Stomach (tissue), 9 donors: ENCODE measurements around the gene COL16A1. TPM values are rescaled to one million over a fixed set of nuclear protein-coding genes. Genes with fewer than 3 reads are reported as not detected.
A peak's percentile ranks its signal among the peaks of the same experiment; 100 is the strongest.

ENCODE experiments used
- DNase-seq, 2 donors: peaks; one replicate each; pipeline versions ENCODE4 v3.0.0 to v3.0.0-alpha.2; 2013 to 2019
- H3K27ac ChIP-seq, 5 donors: fragments of 200-600 bp in 4 of 5; sonication (generic) in 4 of 5; one replicate each; pipeline ENCODE4 v1.5.1; 2013 to 2019; ENCODE audit warnings: mild to moderate bottlenecking in 1 of 5, moderate library complexity in 1 of 5
- H3K27me3 ChIP-seq, 3 donors: fragments of 200-600 bp; sonication (generic); one replicate each; pipeline ENCODE4 v1.5.1; 2017 to 2019; ENCODE audit warnings: mixed run types in 1 of 3
- H3K36me3 ChIP-seq, 4 donors: fragments of 200-600 bp; sonication (generic); 1 replicate in 3 of 4; 2 replicates in 1 of 4; pipeline ENCODE4 v1.5.1; 2016 to 2019
- H3K4me1 ChIP-seq, 4 donors: fragments of 200-600 bp; sonication (generic); one replicate each; pipeline ENCODE4 v1.5.1; 2016 to 2019
- H3K4me3 ChIP-seq, 4 donors: fragments of 200-600 bp; sonication (generic) in 3 of 4; one replicate each; pipeline ENCODE4 v1.5.1; 2016 to 2019; ENCODE audit warnings: mild to moderate bottlenecking in 1 of 4
- H3K9me3 ChIP-seq, 4 donors: fragments of 200-600 bp; sonication (generic); one replicate each; pipeline ENCODE4 v1.5.1; 2016 to 2019
- CTCF ChIP-seq, 7 experiments: fragments of 450-650 bp in 4 of 7; fragments of 200-600 bp in 3 of 7; sonication (generic) in 3 of 7; IDR thresholded peaks; one replicate each; pipeline ENCODE4 v1.5.1; 2016 to 2019; ENCODE audit warnings: antibody characterized with exemption in 7 of 7, control low read depth in 2 of 7, mild to moderate bottlenecking in 1 of 7
- EP300 ChIP-seq: sonication (generic); formaldehyde crosslinking; IDR thresholded peaks from one replicate; pipeline ENCODE4 v1.6.1; 2017; ENCODE audit warnings: antibody characterized with exemption
- POLR2A ChIP-seq, 4 donors: fragments of 450-650 bp; IDR thresholded peaks; one replicate each; pipeline ENCODE4 v1.6.1; 2016; ENCODE audit warnings: antibody characterized with exemption in 4 of 4, control low read depth in 2 of 4, mild to moderate bottlenecking in 1 of 4, moderate library complexity in 1 of 4
- POLR2AphosphoS5 ChIP-seq, 3 donors: sonication (generic); formaldehyde crosslinking; IDR thresholded peaks; one replicate each; pipeline ENCODE4 v1.6.1; 2016; ENCODE audit warnings: antibody characterized with exemption in 3 of 3
- WGBS, 5 donors: extraction: QIAGEN DNeasy Blood & Tissue Kit in 3 of 5; methylation state at CpG; one replicate each; pipeline versions ENCODE4 v1.1.5 to v1.1.7; 2013 to 2018; 5-methylcytosine and 5-hydroxymethylcytosine counted together
- intact Hi-C: fragments of 100-400 bp; cut with DNase I; formaldehyde crosslinking; loops from one replicate; pipeline ENCODE4 v1.15.1; 2023; ENCODE audit warnings: low total_unique reads
- polyA plus RNA-seq, 3 donors: library from polyadenylated mRNA; stranded (reverse); fragments of 200-250 nt; gene quantifications; one replicate each; pipeline ENCODE4 v1.2.3, GENCODE V29; 2013
- total RNA-seq, 5 donors: library from RNA; depleted of rRNA; stranded (reverse); fragments of >200 nt; gene quantifications; one replicate each; pipeline versions ENCODE4 v1.1.0 to v1.2.3, GENCODE V29; 2014 to 2016
- donor health status: healthy with polysubstance abuse.
- donor health status: Bipolar disorder and iron deficiency.
- donor health status: healthy.

The COL16A1 gene
- total and polyA plus RNA-seq, 8 donors = 19.8 to 127 (median 74.1) TPM

DNA sequence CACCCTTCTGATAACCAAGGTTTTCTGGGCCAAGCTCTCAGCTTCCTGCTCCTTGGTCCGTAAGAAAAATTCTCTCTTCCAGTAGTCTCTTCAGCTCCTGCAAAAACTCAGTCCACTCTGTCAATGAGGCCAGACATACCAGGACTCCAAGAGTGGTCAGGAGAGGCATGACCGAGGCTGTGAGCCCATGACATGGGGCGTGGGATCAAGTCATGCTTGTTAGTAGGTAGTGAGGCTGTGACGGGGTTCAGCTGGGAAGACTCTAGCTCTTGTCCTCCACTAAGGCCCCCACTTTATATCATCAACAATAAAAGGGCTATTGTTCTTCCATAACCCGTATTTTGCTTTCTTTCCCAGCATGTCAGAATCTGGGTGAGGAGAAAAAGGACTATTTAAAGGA is 96.5 kb downstream of the COL16A1 start:
- 83 to 90% (median 86%) methylated on average over 5 of the region's 5 CpGs for WGBS, 5 donors

DNA sequence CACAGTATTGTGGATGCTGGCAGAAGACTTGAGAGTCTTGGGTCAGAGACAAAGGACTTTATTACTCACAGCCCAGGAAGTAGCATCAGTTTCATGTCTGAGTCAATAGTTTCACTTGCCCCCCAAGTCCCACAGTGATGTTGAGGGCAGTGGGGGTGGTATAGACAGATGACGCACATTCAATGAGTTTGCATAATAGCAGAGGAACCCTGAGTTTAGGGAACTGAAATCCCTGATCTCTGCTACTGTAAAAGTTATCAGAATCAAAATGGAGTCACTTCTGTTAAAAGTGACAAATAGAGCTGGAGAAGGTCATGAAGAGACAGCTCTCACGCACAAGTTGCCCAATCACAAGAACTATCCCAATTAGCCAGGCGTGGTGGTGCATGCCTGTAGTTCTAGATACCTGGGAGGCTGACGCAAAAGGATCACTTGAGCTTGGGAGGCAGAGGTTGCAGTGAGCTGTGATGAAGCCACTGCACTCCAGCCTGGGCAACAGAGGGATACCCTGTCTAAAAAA is 97.8 kb downstream of the COL16A1 start:
- Histone ChIP-seq H3K4me1 (no peaks in the 10 kb centered on the region), H3K4me3 (no peak overlapping the region), H3K36me3 (no peaks in the 10 kb centered on the region), H3K9me3 (no peaks in the 10 kb centered on the region), H3K27me3 (no peaks in the 10 kb centered on the region), H3K27ac (no peak overlapping the region)
- WGBS, 5 donors = 85 to 90% (median 89%) methylated on average over 4 of the region's 4 CpGs
- DNase-seq = peak; percentile 16
- intact Hi-C loops = no loop called here
- TF ChIP-seq EP300 (no peak), POLR2A (IDR thresholded peaks at IDR 0.05) (no peak), POLR2AphosphoS5 (IDR thresholded peaks at IDR 0.05) (no peak), CTCF (IDR thresholded peaks at IDR 0.05) (no peak)

More for the DNA sequence above, 96.5 kb downstream of the COL16A1 start:
- no peak for DNase-seq
- no peaks in the 10 kb centered on the region for H3K4me1 ChIP-seq
- H3K27ac ChIP-seq = no peak overlapping the region
- no peaks in the 10 kb centered on the region for H3K27me3 ChIP-seq
- H3K36me3 ChIP-seq = no peaks in the 10 kb centered on the region
- intact Hi-C loops = no loop called here
- no peak overlapping the region for H3K4me3 ChIP-seq
- H3K9me3 ChIP-seq = no peaks in the 10 kb centered on the region
- TF ChIP-seq POLR2A (IDR thresholded peaks at IDR 0.05) (no peak), EP300 (no peak), CTCF (IDR thresholded peaks at IDR 0.05) (no peak), POLR2AphosphoS5 (IDR thresholded peaks at IDR 0.05) (no peak)

Other genes with a start within 250 kb of the COL16A1 start
- gene TINAGL1, start 127.5 kb downstream of the COL16A1 start, total RNA-seq = 100 to 1,000 TPM in 4 of 5 donors, 10 to 100 TPM in 1; 88.1 to 691 (median 173) TPM
- gene TINAGL1, start 127.5 kb downstream of the COL16A1 start, polyA plus RNA-seq = 10 to 100 TPM; 17.9 to 43.8 (median 37.6) TPM
- gene HCRTR1, start 86.3 kb downstream of the COL16A1 start, total RNA-seq = not detected
- gene HCRTR1, start 86.3 kb downstream of the COL16A1 start, polyA plus RNA-seq = not detected
- gene PEF1, start 59.1 kb downstream of the COL16A1 start, total RNA-seq = 10 to 100 TPM; 19.7 to 91.0 (median 69.6) TPM
- 10 to 100 TPM; 54.7 to 71.9 (median 62.7) TPM for gene PEF1, start 59.1 kb downstream of the COL16A1 start, polyA plus RNA-seq
- 1 to 10 TPM in 4 of 5 donors, not detected in 1; 1.3 to 4.9 (median 2.8) TPM for gene ADGRB2, start 60.3 kb upstream of the COL16A1 start, total RNA-seq
- gene ADGRB2, start 60.3 kb upstream of the COL16A1 start, polyA plus RNA-seq = 1 to 10 TPM in 2 of 3 donors, under 1 TPM in 1; 0.61 to 1.9 (median 1.5) TPM
- 10 to 100 TPM in 1 of 5 donors, 1 to 10 TPM in 2, under 1 TPM in 1, not detected in 1; 0.55 to 11.1 (median 5.1) TPM for gene SPOCD1, start 112.0 kb upstream of the COL16A1 start, total RNA-seq
- gene SPOCD1, start 112.0 kb upstream of the COL16A1 start, polyA plus RNA-seq = 1 to 10 TPM in 2 of 3 donors, under 1 TPM in 1; 0.95 to 5.6 (median 3.1) TPM
- gene PTP4A2, start 234.4 kb upstream of the COL16A1 start, total RNA-seq = 100 to 1,000 TPM in 3 of 5 donors, 10 to 100 TPM in 2; 81.7 to 330 (median 218) TPM
- gene PTP4A2, start 234.4 kb upstream of the COL16A1 start, polyA plus RNA-seq = 100 to 1,000 TPM in 2 of 3 donors, 10 to 100 TPM in 1; 78.6 to 182 (median 153) TPM